ENCODE results near the gene ZNF254.

The ZNF254 gene

GRCh38 chr19:24055548-24055947 is 31.4 kb upstream of the ZNF254 start:
- ChIA-PET POLR2A (no interaction called here), CTCF (no interaction called here)
- Histone ChIP-seq H3K4me3 (ENCODE audit: low read depth, low read length) (no peak overlapping the region), H3K36me3 (ENCODE audit: control insufficient read depth in 2 of 2, insufficient read depth in 1 of 2, low read length in 2 of 2) (peaks cover 10 to 95% of the 10 kb centered on the region in 2 experiments), H3K27ac (ENCODE audit: extremely low read depth, low read depth, low read length) (no peak overlapping the region), H3K4me1 (ENCODE audit: control insufficient read depth, insufficient read depth, low read length) (no peaks in the 10 kb centered on the region), H3K9me3 (ENCODE audit: control insufficient read depth, insufficient read depth, low read depth, low read length) (no peaks in the 10 kb centered on the region)
- TF ChIP-seq ZIC2 (tag by site-specific recombination; IDR thresholded peaks at IDR 0.05) (no peak), MZF1 (tag by site-specific recombination; IDR thresholded peaks at IDR 0.05; ENCODE audit: borderline replicate concordance) (no peak), ZSCAN30 (tag by site-specific recombination; IDR thresholded peaks at IDR 0.05) (no peak), PBX3 (CRISPR knock-in tag; IDR thresholded peaks at IDR 0.05) (no peak), ZNF341 (tag by site-specific recombination; IDR thresholded peaks at IDR 0.05; ENCODE audit: low read depth) (no peak), YY1 (tag by site-specific recombination; IDR thresholded peaks at IDR 0.05) (no peak), ZNF23 (tag by site-specific recombination; IDR thresholded peaks at IDR 0.05; ENCODE audit: borderline replicate concordance) (no peak), ZXDB (tag by site-specific recombination; IDR thresholded peaks at IDR 0.05) (no peak), PATZ1 (tag by site-specific recombination; IDR thresholded peaks at IDR 0.05) (no peak), ZNF155 (tag by site-specific recombination; IDR thresholded peaks at IDR 0.05) (no peak), ZNF626 (tag by site-specific recombination; IDR thresholded peaks at IDR 0.05) (no peak), PRDM1 (tag by site-specific recombination; IDR thresholded peaks at IDR 0.05) (no peak), ZNF138 (tag by site-specific recombination; IDR thresholded peaks at IDR 0.05; ENCODE audit: borderline replicate concordance) (no peak)

- CTCF ChIA-PET, result no interaction called here
- H3K4me1 ChIP-seq (ENCODE audit: control insufficient read depth, insufficient read depth, low read length), result no peaks in the 10 kb centered on the region
- POLR2A ChIA-PET, result interaction anchor here (0.9 kb wide), 1 partner anchor 24 kb away, joined by 3 read pairs; no protein-coding TSS in a partner anchor
- peaks cover 0 to 93% of the 10 kb centered on the region in 2 experiments; a peak in 2 of 3 replicates for H3K36me3 ChIP-seq (ENCODE audit: control insufficient read depth in 2 of 2, insufficient read depth in 1 of 2, low read length in 2 of 2)
- H3K27ac ChIP-seq (ENCODE audit: extremely low read depth, low read depth, low read length), result no peak overlapping the region
- no peaks in the 10 kb centered on the region for H3K9me3 ChIP-seq (ENCODE audit: control insufficient read depth, insufficient read depth, low read depth, low read length)
- H3K4me3 ChIP-seq (ENCODE audit: low read depth, low read length), result no peak overlapping the region
- TF ChIP-seq ZNF280C (tag by site-specific recombination; IDR thresholded peaks at IDR 0.05), result no peak
- TF ChIP-seq TRIM28 (IDR thresholded peaks at IDR 0.05; ENCODE audit: borderline replicate concordance, low read length), result no peak
- TF ChIP-seq ZNF138 (tag by site-specific recombination; IDR thresholded peaks at IDR 0.05; ENCODE audit: borderline replicate concordance), result no peak
- no peak for TF ChIP-seq GFI1B (tag by site-specific recombination; IDR thresholded peaks at IDR 0.05)
- TF ChIP-seq ZNF157 (tag by site-specific recombination; IDR thresholded peaks at IDR 0.05), result no peak
- no peak for TF ChIP-seq ZNF169 (tag by site-specific recombination; IDR thresholded peaks at IDR 0.05)
- TF ChIP-seq ZNF362 (tag by site-specific recombination; IDR thresholded peaks at IDR 0.05), result no peak
- no peak for TF ChIP-seq ZNF16 (tag by site-specific recombination; IDR thresholded peaks at IDR 0.05; ENCODE audit: low read depth)
- TF ChIP-seq ZSCAN30 (tag by site-specific recombination; IDR thresholded peaks at IDR 0.05), result no peak
- TF ChIP-seq ZNF639 (tag by site-specific recombination; IDR thresholded peaks at IDR 0.05), result no peak
- TF ChIP-seq MYNN (tag by site-specific recombination; IDR thresholded peaks at IDR 0.05; ENCODE audit: borderline replicate concordance), result no peak
- TF ChIP-seq ZNF274 (IDR thresholded peaks at IDR 0.05; ENCODE audit: low read length), result no peak
- TF ChIP-seq ZNF274 (tag by site-specific recombination; IDR thresholded peaks at IDR 0.05; ENCODE audit: borderline replicate concordance), result no peak
- no peak for TF ChIP-seq ZNF302 (tag by site-specific recombination; IDR thresholded peaks at IDR 0.05; ENCODE audit: low read depth)
- TF ChIP-seq ZNF560 (tag by site-specific recombination; IDR thresholded peaks at IDR 0.05; ENCODE audit: borderline replicate concordance), result no peak
- TF ChIP-seq SCRT2 (tag by site-specific recombination; IDR thresholded peaks at IDR 0.05), result no peak
- TF ChIP-seq ZNF488 (tag by site-specific recombination; IDR thresholded peaks at IDR 0.05), result no peak
These were observed 29.8 kb upstream of the ZNF254 start for GRCh38 chr19:24057144-24057543.
